HuH-7 (cell line): Measurements from ENCODE around the gene FXYD5.
"Not testable (repeated sequence)": the region's sequence is repeated elsewhere in the genome, so short reads cannot be mapped to it uniquely, and the experiment has no call there.

Experiments
- DNase-seq: peaks from one replicate; pipeline ENCODE4 v3.0.0; 2011; ENCODE audit warnings: low spot score

FXYD5 gene

DNA sequence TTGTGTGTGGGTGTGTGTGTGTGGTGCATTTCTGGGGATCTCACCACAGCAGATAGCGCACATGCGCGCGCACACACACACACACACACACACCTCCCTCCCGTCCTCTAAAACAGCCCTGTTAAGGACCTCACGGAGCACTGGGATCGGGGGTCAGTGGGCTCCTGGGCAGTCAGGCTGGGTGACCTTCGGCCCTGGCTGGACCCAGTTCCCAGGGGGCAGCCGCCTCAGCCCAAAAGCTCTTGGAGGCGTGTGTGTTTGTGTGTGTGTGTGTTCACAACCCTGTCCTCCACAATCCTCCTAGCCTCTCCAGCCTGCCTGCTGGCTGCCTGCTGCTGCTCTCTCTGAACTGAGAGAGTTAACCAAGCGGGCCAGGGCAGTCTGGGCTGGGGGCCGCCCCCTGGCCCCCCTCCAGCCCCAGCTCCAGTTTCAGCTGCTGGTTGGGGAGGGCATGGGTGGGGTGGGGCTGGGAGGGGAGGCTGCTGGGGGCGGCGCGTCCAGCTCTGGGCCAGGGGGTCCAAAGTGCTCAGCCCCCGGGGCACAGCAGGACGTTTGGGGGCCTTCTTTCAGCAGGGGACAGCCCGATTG is 16.1 kb upstream of the FXYD5 start, which contains the start of gene FXYD1:
FXYD1 (plus strand) TSS at position 520 of the 588 bp plus-strand sequence. CDS start 1,256 bp downstream, outside the sequence.
- DNase-seq = no peak

DNA sequence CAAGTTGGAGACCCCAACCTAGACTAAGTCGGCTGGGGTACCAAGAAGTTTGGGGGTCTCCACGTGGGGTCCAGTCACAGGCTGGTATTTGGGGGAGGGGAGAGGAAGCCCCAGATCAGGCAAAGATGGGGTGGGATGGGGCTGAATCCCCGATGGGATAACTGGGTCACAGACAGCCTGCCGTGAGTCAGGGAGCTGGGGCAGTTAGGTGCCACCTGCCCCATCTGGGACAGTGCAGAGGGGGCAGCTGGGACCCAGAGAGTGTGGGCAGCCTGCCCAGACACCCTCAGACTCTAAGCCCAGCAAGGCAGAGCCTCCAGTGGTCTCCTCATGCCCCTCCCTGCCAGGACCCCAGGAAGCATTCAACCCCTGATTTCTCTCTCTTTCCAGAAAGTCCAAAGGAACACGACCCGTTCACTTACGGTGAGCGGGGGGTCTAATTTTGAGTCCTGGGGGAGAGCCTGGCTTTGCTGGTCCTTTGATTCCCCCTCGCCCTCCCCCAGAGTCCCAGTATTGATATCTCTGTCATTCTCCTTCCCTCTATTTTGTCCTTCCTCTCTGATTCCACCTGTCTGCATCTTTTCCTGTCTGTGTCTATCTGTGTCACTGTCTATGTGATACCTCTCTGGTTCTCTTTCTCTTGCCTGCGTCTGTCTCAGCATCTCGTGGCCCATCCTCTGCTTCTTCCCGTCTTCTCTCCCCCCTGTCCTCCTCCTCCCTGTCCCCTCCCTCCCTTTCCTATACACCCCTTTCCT is 14.2 kb upstream of the FXYD5 start:
- DNase-seq = no peak

DNA sequence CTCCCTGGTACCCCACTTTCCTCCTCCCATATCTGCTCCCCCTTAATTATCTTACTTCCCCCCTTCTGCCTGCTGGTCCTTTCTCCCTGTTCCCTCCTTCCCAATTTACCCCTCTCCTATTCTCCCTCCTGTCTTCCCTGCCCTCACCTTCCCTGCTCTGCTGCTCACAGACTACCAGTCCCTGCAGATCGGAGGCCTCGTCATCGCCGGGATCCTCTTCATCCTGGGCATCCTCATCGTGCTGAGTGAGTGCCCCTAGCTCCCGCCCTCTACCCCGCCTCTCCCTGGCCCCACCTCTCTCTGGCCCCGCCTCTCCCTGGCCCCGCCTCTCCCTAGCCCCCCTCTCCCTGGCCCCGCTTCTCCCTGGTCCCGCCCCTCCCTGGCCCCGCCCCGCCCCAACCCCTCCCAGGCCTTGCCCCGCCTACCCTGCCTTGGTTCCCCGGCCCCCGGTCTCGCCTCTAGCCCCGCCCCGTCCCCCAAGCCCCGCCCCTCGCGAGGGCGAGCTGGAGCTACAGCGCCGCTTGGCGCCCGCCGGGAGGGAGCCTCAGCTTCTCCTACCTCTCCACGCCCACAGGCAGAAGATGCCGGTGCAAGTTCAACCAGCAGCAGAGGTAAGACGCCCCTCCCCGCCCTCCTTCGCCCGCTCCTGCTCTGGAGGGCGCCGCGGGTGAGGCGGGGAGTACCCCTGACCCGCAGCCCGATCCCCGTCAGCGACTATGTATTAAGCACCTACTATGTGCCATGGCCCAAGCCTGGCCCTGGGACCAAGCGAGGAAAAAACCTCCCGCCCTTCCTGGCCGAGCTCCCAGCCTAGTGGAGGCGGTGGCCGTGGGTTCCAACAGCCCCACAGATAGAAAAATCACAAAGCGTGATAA is 13.3 kb upstream of the FXYD5 start:
- peak; percentile 97 for DNase-seq

DNA sequence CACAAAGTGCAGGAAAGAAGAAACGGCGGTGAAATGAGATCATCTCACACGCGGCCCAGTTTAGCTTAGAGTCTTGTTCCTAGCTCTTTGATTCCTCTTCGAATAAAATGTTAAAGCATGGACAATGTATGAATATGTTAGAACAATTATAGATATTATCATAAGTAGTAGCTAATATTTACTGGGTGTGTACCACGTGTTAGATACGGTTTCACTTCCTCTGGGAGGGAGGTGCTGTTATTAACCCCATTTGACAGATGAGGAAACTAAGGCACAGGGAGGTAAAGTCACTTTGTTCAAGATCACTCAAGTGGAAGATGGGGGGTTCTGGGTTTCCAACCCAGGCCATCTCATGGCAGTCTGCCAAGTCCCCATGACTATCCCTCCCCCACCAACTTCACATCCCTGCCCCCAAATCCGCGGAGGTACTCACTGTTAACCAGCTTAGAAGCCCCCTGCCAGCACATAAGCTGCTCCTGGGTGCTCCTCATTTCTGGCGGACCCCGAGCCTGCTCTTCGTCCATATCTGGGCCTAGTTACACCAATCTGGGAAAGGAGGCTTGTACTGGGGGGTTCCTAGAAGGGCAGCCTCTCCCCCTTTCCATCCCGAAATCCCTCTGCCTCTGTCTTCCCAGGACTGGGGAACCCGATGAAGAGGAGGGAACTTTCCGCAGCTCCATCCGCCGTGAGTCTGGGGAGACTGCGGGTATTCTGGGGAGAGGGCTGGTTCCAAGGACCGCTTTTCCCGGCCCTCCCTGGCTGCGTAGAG is 12.5 kb upstream of the FXYD5 start:
- no peak for DNase-seq

DNA sequence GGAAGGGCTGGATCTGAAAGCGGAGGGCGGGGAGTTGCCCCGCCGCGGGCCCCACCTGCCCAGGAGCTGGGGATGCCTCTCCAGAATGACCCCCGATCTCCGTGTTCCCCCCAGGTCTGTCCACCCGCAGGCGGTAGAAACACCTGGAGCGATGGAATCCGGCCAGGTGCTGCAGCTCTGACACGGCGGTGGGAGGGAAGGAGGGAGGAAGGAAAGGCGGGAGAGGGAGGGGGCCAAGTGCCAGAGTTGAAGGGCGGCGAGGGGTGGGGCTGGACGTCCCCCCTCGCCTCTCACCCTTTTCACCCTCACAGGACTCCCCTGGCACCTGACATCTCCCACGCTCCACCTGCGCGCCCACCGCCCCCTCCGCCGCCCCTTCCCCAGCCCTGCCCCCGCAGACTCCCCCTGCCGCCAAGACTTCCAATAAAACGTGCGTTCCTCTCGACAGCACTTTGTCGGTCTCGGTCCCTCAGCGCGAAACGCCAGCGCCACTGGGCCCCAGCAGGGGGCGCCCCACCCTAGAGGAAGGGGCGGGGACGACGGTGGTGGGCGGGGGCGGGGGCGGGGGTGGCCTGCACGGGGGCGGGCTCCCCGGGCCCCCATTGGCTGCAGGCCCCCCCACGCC is 11.8 kb upstream of the FXYD5 start:
- no peak for DNase-seq

DNA sequence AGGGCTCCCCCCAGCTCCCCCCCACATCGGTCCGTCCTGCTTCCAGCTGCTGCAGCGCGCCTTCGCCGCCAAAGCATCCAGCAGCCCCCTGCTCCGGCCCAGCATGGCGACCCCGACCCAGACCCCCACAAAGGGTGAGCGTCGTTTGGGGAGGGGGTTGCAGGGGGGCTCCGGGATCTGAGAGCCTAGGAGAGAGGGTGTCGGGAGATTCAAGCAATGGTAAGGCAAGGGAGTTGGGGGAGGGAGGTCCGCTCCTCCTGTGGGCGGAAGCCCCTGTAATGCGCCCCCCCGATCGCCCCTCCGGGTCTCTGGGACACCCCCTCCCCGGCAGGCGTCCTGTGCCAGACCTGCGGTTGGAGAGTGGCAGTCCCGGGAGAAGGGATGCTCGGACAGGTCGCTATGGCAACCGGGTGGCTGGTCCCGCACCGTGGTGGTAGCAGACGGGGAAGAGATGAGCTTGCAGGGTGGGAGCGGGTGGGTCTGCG is 11.3 kb upstream of the FXYD5 start, which contains the start of gene FXYD7:
FXYD7 (plus strand) TSS at position 25 of the 485 bp plus-strand sequence; CDS start at position 104, 79 bp downstream.
- DNase-seq = no peak

DNA sequence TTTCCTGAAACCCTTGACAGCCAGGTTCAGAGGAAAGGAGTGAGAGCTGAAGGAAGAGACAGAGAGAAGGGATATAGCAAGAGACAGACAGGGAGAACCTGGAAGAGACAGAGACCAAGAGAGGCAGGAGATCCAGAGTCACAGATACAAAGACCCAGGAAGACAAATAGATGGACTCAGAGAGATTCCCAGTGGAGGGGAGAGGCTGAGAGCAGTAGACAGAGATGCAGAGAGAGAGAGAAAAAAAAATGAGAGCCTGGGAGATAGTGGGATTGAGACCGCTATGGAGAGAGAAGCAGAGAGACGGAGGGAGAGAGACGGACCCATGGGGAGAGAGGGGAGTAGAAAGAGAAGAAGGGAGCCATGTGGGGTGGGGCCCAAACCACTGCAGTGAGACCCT is 10.7 kb upstream of the FXYD5 start:
- no peak for DNase-seq

DNA sequence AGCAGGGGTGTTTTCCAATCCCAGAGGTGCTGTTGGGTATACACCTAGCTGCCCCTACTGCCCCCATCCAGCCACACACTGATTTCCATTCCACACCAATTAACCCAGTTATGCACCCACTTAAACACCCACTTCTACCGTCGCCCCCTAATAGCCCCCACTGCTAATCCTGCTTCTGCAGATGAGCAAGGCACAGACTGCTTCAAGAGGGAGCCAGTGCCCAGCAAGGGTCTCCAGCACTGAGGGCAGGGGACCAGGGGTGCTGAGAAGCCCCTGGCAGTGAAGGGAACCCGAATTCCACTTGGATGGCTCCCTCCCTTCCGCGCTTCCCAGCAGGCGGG is 10.3 kb upstream of the FXYD5 start:
- DNase-seq = no peak

DNA sequence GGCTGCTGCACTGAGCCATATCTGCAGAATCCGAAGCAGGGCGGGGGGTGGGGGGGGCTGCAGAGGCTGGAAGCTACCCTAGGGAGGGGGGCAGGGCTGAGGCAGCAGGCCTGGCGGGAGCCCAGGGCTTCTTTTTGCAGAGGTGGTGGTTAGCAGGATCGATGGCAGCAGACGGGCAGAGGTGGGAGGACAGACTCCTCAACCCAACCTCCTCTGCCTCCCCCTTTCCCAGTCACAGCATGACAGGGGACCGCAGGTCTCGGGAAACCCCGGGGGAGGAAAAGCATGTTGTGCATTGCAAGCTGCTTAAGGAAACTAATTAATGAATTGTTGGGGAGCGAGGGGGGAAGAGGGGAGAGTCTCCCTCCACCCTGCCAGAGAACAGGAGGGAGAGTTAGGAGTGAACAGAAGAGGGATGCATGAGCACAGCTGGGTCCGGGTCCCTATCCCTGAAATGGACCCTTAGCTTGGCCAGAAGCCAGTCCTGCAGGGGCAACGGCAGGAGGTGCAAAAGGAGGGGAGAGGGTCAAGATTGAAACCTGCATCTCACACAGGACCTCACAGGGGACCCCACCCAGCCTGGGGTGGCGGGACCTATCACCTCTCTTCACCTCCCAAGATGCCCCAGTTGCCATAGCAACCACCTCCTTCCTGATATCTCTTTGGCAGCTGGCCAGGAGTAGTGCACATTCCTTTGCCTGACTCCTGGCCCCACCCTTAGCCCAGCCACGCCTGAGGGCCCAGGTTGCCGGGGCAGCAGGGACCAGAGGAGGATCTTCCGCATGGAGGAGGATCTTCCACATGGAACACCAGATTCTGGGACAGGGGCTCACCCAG is 9.7 kb upstream of the FXYD5 start:
- no peak for DNase-seq

DNA sequence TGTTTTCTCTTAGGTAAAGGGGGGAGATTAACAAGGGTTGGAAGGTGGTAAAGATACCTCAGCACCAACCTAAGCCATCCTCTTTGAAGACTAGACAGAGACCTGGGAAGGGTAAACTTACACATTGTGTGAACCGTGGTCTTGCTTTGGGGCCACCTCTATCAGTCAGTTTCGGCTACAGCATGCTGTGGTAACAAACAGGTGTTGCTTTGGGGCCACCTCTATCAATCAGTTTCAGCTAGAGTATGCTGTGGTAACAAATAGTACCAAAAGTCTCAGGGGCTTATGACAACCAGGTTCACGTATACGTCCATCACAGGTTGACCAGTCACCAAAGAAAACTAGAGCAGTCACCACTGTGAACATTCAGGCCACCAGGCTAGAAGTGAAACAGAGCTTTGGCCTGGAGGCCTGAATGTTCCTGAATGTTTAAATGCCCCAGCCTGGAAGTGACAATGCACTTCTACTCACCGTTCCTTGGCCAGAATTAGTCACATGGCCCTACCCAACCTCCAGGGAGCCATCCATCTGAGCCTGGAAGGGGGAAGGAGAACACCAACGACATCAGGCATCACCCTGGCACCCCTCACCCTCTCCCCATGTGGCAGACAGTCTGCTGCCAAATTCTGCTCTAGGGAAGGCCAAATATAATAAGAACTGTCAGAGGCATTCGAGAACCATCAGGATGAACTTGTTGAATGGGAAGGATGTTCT is 7.6 kb upstream of the FXYD5 start:
- DNase-seq = no peak

DNA sequence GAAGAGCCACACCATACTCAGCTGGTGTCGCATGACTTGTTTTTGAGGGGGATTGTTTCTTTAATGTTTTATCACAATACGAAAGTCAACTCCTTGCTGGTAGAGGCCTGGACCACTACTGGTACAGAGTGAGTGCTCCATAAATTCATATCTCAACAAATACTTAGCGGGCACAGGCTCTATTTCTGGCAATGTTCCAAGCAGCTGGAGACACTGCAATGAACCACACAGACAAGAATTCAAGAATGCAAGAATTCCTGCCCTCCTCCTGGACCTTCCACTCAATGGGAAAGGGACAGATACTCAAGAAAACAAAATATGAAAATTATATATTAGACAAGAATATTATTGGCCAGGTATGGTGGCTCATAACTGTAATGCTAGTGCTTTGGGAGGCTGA is 5.1 kb upstream of the FXYD5 start:
- DNase-seq = no peak

DNA sequence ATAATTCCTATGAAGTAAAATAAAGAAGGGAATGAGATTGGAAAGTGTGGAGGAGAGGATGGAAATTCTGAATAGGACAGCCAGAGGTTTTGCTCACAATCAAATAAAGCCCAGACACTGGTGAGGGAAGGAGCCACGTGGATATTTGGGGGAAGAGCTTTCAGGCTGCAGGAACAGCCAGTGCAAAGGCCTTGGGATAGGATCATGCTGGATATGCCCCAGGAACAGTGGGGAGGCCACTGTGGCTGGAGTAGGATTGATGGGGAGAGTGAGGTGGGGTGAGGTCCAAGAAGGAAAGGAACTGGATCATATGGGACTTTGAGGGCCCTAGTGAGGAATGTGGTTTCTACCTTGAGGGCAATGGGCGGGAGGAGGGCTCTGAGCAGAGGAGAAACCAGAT is 4.1 kb upstream of the FXYD5 start:
- no peak for DNase-seq

DNA sequence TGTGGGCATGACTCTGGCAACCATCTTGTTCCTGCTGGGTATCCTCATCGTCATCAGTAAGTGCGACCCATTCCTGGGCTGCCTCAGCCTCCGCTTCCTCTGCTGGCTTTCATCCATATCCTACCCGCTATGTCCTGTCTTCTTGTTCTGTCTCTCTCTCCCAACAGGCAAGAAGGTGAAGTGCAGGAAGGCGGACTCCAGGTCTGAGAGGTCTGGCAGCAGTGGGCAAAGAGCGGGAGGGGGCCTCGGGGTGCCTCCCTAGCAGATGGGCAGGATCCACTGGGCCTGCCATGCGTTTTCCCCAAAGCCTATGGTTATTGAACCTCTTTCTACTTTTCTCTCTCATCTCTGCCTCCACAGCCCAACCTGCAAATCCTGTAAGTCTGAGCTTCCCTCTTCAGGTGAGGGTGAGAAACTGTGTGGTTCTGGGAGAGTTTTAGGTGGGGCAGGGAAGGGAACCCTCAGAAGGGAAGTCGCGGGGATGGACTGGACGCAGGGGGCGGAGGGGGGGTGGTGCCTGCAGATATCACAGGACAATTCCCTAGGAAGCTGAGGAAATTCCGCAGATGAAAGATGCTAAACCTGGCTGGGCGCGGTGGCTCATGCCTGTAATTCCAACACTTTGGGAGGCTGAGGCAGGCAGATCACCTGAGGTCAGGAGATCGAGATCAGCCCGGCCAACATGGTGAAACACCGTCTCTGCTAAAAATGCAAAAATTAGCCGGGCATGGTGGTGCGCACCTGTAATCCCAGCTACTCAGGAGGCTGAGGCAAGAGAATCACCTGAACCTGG is 3.1 kb upstream of the FXYD5 start:
- DNase-seq = no peak

DNA sequence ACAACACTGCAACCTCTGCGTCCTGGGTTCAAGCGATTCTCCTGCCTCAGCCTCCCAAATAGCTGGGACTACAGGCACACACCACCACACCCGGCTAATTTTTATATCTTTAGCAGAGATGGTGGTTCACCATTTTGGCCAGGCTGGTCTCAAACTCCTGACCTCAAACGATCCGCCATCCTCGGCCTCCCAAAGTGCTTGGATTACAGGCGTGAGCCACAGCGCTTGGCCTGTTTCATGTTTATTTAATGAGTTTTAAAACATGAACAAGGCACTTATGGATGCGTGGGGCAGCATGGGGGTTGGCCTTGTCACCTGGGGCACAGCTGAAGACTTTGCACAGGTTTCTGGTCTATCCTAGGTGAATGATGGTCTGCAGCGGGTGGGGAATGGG is 1.4 kb upstream of the FXYD5 start:
- DNase-seq = not testable (repeated sequence)

DNA sequence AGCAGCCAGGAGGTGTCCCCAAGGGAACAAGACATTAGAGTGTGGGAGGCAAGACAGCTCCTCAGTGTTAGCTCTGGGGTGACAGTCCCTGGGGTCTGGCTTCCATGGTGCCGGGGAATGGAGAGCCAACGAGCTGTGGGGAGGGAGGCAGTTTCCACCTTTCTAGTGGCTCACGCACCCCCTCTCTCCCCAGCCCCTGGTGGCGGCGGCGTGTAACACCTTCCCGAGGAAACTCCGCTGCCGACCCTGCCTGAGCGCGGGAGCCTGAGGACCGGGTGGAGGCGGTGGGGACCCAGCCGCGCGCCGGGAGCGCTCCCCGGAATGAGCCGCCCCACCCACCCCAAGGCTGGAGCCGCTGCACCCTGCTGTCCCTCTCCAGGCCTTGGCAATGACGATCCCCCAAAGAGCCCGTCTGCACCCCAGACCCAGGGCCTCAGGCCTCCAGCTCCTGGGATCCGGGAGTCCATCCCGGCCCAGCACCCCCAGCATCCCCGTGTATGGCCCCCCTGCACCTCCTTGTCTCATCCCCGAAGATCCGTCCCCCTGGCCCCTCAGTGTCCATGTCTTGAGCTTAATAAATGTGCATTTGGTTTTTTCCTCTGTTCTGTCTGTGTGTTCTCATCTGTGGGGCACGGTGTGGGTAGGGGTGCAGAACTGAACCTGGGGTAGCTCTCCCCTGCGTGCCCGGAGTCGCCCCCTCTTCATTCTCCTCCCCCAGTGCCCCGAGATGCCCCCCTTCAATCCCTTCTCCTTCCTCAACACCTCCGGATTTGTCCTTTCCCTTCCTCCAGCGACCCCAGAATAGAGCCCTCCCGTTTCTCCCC is 622 bp upstream of the FXYD5 start:
- peak; percentile 66 for DNase-seq

DNA sequence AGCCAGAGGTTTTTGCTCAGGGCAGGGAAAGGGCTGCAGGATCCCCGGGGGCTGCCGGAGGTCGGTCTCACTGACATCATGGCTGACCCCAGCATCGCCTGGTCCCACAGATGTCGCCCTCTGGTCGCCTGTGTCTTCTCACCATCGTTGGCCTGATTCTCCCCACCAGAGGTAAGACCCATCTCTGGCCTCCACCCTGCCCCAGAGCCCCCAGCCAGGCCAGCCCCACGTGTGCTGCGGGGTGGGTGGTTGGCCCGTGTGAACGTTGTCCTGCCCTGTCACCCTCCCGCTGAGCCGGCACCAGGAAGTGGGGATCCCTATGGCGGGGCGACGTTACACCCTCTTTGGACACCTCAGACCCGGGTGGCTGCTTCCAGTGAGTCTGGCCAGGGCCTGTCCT is 906 bp downstream of the FXYD5 start:
- DNase-seq = no peak

DNA sequence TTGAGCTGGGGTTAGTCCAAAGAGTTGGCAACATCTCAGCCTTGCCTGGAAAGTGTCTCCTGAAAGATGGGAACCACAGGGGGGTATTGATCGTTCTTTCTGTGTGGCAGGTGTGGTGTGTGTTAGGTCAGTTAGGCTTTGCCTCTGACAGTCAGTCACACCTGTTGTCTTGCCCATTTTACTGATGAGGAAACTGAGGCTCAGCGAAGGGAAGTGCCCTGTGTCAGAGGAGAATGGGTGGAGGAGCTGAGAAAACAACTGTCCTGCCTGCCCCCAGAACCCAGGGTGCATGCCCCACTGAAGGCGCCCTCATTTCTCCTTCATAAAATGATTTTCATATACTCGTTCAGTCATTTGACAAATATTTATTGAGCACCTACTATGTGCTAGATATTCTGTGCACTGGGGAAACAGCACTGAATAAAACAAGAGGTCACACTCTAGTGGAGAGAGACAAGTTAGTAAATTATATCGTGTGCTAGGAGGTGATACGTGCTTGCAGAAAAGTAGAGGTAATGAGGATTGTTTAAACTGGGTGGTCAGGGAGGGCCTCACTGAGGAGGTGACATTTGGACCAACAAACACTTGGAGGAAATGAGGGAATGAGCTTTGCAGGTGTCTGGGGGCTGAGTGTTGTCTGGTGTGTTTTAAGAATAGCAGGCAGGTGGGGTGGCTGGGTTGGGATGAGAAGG is 1.6 kb downstream of the FXYD5 start:
- no peak for DNase-seq

DNA sequence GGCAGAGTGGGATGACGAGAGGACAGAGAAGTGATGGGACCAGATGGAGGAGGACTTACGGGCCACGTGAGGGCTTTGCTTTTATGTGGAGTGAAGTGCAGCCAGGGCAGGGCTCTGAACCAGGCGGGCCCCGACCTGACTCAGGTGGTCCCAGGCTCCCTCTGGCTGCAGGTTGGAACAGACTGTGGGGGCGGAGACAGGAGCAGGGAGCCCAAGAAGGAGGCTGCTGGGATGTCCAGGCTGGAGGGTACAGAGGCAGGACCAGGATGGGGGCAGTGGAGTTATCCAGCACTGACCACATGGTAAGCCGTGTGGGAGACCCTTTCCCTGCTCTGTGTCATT is 2.1 kb downstream of the FXYD5 start:
- no peak for DNase-seq
